ENCODE results near the gene VSIG4.

- TF ChIP-seq, protein P1, sequence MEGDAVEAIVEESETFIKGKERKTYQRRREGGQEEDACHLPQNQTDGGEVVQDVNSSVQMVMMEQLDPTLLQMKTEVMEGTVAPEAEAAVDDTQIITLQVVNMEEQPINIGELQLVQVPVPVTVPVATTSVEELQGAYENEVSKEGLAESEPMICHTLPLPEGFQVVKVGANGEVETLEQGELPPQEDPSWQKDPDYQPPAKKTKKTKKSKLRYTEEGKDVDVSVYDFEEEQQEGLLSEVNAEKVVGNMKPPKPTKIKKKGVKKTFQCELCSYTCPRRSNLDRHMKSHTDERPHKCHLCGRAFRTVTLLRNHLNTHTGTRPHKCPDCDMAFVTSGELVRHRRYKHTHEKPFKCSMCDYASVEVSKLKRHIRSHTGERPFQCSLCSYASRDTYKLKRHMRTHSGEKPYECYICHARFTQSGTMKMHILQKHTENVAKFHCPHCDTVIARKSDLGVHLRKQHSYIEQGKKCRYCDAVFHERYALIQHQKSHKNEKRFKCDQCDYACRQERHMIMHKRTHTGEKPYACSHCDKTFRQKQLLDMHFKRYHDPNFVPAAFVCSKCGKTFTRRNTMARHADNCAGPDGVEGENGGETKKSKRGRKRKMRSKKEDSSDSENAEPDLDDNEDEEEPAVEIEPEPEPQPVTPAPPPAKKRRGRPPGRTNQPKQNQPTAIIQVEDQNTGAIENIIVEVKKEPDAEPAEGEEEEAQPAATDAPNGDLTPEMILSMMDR (IDR thresholded peaks at IDR 0.05), result no peak
- TF ChIP-seq EP300 (IDR thresholded peaks at IDR 0.05) (no peak), POLR2A (IDR thresholded peaks at IDR 0.05) (no peak)
These were observed 49.2 kb downstream of the VSIG4 start for GRCh38 chrX:65990702-65991101.

Data from sigmoid colon (tissue), 4 donors.